ENCODE results near the gene ALDH7A1. TPM values are rescaled to one million over a fixed set of nuclear protein-coding genes. Genes with fewer than 3 reads are reported as not detected.
"Not testable (repeated sequence)": the region's sequence is repeated elsewhere in the genome, so short reads cannot be mapped to it uniquely, and the experiment has no call there.

Gene ALDH7A1
- total RNA-seq, 1 donor from 2014 or later, result 128 TPM

DNA sequence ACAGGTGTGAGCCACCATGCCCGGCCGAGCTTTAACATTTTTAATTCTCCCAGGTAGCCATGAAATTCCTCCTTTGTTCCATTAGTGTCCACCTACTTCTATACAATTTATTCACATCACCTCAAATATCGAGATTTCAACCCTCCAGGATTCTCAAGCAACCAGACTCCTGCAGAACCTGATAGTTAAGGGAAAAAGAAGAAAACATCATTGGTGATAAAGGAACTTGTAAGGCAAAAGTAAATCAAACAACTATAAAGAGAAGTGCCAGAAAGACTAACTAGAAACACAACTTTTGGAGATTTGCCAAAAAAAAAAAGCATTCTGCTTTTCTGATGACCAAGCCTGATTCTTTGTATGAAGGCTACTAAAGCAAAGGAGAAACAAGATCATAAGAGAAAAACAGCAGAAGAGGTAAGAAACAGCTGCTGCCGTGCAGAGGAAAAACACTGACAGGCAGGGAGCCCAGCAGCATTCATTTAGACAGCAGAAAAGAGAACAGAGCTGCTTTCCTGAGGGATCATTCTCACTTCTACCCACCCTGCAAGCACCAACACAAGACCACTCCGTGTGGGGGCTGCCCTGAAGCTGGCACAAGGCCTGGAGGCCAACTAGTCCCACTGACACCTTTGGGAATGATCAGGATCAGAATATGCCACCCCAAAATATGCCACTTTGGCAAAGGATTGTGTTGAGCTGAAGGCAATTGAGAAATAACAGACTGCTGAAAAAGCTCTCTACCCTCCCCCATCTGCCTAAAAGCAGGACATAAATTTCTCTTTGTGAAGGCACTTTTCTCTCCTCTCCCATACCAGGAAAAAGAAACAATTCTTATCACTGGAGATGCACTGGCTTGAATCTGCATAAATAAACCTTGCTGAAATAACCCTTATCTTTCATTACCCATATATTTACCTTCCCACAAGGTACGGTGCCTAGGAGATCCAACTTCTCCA, 75.1 kb downstream of the ALDH7A1 start:
- H3F3A ChIP-seq (ENCODE audit: low read depth), result peaks cover 6% of the 10 kb centered on the region
- no peaks in the 10 kb centered on the region for H3K79me2 ChIP-seq (ENCODE audit: low read depth)
- Mint-ChIP-seq H3K4me1 (peaks cover 27% of the 10 kb centered on the region), H3K27me3 (ENCODE audit: insufficient read depth, low read depth) (no peaks in the 10 kb centered on the region), H3K27ac (peak overlapping the region; percentile 78), H3K4me3 (no peak overlapping the region), H3K9me3 (no peaks in the 10 kb centered on the region), H3K36me3 (no peaks in the 10 kb centered on the region)
- H2AFZ ChIP-seq (replicated peaks), result peak overlapping the region; percentile 93
- no peak overlapping the region for H3K4me3 ChIP-seq
- H3K4me2 ChIP-seq, result no peak overlapping the region
- no peak for TF ChIP-seq EZH2 (IDR thresholded peaks at IDR 0.05)
- no peak for TF ChIP-seq CTCF (IDR thresholded peaks at IDR 0.05)
- TF ChIP-seq EZH2phosphoT487 (IDR thresholded peaks at IDR 0.05), result no peak
- H4K20me1 ChIP-seq (ENCODE audit: low read depth), result no peaks in the 10 kb centered on the region
- peaks cover 8% of the 10 kb centered on the region for H3K4me1 ChIP-seq
- H3K27ac ChIP-seq, result no peak overlapping the region
- H3K27me3 ChIP-seq, result no peaks in the 10 kb centered on the region
- DNase-seq (ENCODE audit: low spot score), result no peak
- H3K36me3 ChIP-seq, result no peaks in the 10 kb centered on the region
- no peak overlapping the region for H3K9ac ChIP-seq
- no peaks in the 10 kb centered on the region for H3K9me3 ChIP-seq (ENCODE audit: low read depth)

DNA sequence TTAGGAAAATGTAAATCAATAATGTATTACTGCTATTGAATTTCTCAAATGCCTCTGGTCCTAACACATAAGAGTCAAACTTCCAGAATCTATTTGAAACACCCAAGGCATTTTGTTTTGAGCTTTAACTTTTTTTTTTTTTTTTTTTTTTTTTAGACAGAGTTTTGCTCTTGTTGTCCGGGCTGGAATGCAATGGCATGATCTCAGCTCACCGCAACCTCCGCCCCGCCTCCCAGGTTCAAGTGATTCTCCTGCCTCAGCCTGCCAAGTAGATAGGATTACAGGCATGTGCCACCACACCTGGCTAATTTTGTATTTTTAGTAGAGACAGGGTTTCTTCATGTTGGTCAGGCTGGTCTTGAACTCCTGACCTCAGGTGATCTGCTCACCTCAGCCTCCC, 75.8 kb downstream of the ALDH7A1 start:
- H2AFZ ChIP-seq (replicated peaks); H4K20me1 ChIP-seq (ENCODE audit: low read depth); H3K27ac ChIP-seq; H3K36me3 Mint-ChIP-seq; H3K9me3 ChIP-seq (ENCODE audit: low read depth); H3K4me1 ChIP-seq; H3K4me3 Mint-ChIP-seq; DNase-seq (ENCODE audit: low spot score); H3K9me3 Mint-ChIP-seq; H3K27me3 ChIP-seq; H3K9ac ChIP-seq; H3K36me3 ChIP-seq; H3K4me3 ChIP-seq; H3K4me2 ChIP-seq; H3K79me2 ChIP-seq (ENCODE audit: low read depth); H3K27ac Mint-ChIP-seq; H3K27me3 Mint-ChIP-seq (ENCODE audit: insufficient read depth, low read depth); H3F3A ChIP-seq (ENCODE audit: low read depth): not testable (repeated sequence)
- H3K4me1 Mint-ChIP-seq, result peaks cover 28% of the 10 kb centered on the region

DNA sequence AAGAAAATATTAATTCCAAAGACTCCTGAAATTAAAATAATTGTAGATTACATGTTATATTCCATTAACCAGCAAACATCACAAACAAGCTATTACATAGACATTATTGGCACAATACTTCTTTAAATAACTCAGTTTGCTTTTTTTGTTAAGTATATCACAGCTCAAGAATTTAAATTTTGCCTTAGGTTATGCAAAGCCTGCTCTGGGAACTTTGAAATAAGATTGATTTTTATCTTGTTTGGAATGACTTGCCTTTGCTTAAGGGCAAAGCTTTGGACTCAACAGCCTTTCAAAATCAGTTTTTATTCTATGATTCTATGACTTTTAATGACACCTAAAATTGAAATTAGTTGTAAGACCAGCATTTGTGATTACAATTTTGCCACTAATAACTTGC, 78.2 kb downstream of the ALDH7A1 start:
- peaks cover 37% of the 10 kb centered on the region for H3K4me1 Mint-ChIP-seq
- no peak overlapping the region for H3K27ac ChIP-seq

More for the DNA sequence above, 78.2 kb downstream of the ALDH7A1 start:
- TF ChIP-seq CTCF (IDR thresholded peaks at IDR 0.05), result no peak
- no peak for TF ChIP-seq EZH2 (IDR thresholded peaks at IDR 0.05)
- TF ChIP-seq EZH2phosphoT487 (IDR thresholded peaks at IDR 0.05), result no peak
- Mint-ChIP-seq H3K36me3 (no peaks in the 10 kb centered on the region), H3K9me3 (peaks cover 2% of the 10 kb centered on the region), H3K27me3 (ENCODE audit: insufficient read depth, low read depth) (peaks cover 4% of the 10 kb centered on the region), H3K4me3 (no peak overlapping the region), H3K27ac (no peak overlapping the region)
- no peak for DNase-seq (ENCODE audit: low spot score)
- no peaks in the 10 kb centered on the region for H3K27me3 ChIP-seq
- H4K20me1 ChIP-seq (ENCODE audit: low read depth), result no peaks in the 10 kb centered on the region
- H3K4me2 ChIP-seq, result no peak overlapping the region
- no peaks in the 10 kb centered on the region for H3K9me3 ChIP-seq (ENCODE audit: low read depth)
- H3K79me2 ChIP-seq (ENCODE audit: low read depth), result no peaks in the 10 kb centered on the region
- H3K4me1 ChIP-seq, result peaks cover 8% of the 10 kb centered on the region
- no peak overlapping the region for H3K9ac ChIP-seq
- H3K4me3 ChIP-seq, result no peak overlapping the region
- no peaks in the 10 kb centered on the region for H3K36me3 ChIP-seq
- no peak overlapping the region for H2AFZ ChIP-seq (replicated peaks)
- peaks cover 6% of the 10 kb centered on the region for H3F3A ChIP-seq (ENCODE audit: low read depth)

All from neural progenitor cell (in vitro differentiated cells).